ENCODE results near the gene TNIK. TPM values are rescaled to one million over a fixed set of nuclear protein-coding genes. Genes with fewer than 3 reads are reported as not detected.

The TNIK gene
- total RNA-seq, 1 experiment from 2014 or later, result 12.4 TPM

DNA sequence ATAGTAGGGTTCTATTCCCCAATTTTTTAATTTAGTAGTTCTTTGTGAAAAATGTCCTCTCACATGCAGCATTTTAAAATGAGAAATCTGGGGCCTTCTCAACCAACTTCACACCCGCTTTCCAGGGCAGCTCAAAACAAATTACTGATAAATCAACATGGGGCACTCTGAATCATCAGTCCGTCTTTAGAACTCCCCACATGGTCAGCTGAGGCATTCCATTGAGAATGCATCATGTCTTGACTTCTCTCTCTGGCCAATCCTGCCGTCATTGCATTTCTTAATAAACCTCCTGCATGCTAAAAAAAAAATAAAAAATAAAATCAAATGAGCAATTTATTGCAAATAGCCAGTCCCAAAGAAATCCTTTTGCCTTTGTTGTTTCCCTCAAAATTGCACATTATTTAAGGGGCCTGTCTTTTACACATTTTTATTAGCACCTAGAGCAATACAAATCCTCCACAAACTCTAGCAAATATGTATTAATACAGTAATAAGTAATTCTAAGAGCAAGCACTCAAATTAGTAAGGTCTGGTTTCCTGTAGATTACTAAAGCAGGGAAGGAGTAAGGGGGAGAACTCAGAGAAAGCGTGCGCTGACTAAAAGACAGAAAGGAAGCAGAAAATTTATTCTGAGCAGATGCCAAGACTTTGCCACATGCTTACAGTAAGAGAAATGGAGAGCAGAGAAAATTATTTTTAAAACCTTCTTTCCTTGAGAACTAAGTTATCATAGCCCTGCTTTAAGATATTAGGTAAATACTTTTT lies 175.7 kb downstream of the TNIK start:
- no peak for DNase-seq (ENCODE audit: low spot score)

DNA sequence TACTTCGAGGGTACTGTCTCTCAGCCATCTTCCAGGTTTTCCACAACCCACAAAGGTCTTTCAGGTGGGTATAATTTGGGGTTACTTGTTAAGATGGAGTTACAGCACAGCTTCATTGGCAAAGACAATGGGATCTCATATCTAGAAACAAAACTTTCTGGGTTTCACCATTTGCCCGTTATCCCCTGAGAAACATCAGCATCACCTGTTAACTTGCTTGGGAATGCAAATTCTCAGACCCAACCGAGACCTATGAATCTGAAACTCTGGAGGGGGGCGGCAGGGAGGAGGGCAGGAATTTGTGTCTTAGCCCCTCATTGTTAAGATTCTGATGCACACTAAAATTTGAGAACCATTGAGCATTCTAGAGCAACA lies 176.4 kb downstream of the TNIK start:
- no peak for DNase-seq (ENCODE audit: low spot score)

DNA sequence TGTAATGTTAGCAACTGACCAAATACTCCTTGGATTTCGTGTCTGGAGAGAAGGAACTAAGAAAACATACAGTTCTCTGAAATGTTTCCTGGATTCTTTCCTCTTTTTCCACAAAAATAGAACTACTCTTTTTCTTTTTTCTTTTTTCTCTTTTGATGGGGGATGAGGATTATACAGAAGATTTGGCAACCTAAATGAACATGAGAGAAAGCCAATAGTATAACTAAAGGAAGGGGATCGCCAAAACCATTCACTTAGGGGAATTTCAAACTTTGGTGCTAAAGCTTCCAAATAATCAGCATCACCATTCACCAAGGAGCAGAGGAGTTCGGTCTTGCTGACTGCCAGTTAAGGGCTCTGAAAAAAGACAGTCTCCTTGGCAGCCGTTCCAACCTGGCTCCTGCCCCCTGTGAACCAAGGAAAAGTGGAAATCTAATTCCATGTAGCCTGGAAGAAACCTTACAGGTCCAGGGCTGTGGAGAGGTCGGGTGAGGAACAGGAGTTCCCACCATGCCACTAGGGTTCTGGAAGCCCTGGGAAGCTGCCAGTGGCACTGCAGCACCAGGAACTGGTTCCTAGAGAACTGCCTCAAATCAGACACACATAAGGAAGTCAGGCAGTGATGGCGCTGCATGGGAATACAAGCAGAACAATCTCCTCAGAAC lies 176.9 kb downstream of the TNIK start:
- no peak for DNase-seq (ENCODE audit: low spot score)

DNA sequence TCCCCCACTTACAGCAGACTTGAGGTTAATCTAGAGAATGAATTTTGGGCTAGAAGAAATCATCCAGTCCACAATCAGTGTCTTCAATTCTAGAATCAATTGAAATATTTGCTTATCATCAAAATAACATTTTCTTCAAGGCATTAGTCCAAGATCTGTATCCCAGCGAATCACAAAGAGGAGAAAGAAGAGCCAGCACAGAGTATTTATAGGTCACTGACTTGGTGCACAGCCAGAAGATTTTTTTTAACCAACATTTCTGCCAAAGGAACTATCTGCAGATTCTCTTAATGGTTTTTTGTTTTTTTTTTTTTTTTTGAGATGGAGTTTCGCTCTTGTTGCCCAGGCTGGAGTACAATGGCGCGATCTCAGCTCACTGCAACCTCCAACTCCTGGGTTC lies 178.2 kb downstream of the TNIK start:
- no peak for DNase-seq (ENCODE audit: low spot score)

DNA sequence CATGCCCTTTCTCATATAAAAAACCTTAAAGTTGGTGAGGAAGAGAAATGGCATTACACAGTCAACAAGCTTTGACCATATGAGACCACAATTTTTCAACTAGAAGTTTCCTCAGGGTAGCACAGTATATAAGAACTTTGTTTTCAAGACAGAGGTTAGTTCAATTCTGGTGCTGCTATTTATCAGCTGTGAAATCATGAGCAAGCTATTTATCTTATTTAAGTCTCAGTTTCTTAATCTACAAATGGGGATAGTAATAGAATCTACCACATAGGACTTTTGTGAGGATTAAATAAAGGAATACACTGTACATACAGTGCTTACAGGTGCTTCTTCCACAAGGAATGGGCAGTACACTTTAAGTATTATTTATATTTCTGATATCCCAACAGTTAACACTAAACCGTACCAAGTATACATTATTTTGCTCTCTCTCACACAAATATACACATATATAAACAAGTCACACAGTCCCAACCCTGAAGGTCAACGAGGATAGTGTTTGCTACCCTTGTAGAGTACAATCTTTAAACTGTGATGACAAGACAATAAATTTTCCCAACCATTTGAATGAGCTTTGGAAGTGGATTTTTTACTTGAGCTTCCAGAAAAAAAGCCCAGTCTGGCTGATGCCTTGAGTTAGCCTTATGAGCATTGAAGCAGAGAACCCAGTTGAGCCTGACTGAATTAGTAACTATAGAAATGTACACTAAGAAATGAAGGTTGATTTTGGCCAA lies 178.8 kb downstream of the TNIK start:
- DNase-seq (ENCODE audit: low spot score), result no peak

DNA sequence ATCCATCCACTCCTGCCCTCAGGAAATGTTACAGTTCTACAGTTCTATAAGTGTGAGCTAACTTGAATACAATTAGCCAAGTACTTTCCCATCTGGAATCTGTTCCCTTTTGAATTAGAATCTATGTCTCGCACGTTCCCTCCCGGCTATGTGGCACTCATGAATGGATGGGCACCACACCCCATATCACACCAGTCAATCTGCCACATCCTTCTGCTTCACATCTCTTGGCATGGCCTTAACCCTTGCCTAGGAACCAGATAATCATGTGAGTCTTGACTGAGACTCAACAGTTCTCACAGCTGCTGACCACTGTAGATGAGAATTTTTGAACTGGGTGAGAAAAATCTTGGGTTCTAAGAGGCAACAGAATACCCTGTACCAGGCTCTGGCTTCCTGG lies 180.2 kb downstream of the TNIK start:
- no peak for DNase-seq (ENCODE audit: low spot score)

DNA sequence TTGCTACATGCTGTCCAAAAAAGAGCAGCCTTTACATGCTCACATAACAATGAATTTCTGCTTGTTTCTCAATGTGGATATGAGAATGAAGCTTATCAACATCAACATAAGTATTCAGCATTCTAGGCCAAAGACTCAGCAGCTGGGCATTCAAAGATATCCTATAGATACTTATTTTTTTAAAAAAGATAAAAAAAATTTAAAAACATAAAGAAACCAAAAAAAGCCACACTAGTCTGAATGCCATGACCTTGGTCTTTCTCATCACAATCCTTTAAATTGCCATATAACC lies 182.0 kb downstream of the TNIK start:
- no peak for DNase-seq (ENCODE audit: low spot score)

DNA sequence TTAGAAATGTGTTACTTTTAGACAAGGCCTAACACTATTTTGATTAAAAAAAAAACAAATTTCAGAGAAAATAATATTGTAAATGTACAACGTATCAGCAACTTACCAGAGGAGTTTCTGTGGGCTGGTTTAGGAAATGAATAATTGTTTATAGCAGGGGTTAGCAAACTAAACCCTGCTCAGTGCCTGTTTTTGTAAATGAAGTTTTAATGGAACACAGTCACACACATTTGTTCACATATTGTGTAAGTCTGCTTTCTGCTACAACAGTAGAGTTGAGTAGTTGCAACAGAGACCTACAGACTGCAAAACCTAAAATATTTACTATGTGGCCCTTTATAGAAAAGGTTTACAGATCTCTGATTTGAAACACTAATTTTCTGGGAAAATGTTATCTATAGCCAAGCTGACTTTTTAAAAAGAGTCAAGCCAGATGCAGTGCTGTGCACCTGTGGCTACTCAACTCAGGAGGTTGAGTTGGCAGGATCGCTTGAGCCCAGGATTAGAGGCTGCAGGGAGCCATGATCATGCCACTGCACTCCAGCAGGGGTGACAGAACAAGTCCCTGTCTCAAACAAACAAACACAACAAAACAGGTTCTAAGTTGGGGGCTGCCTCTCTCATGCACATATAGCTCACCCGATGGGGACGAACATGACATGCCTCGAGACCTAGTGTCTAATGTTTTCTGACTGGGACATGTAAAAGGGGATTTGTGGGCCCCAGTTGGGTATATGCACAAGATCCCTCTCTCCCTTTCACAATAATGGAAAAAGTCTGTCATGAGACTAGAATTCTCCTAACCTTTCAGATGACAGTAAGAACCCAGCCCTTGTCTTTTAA lies 182.5 kb downstream of the TNIK start:
- DNase-seq (ENCODE audit: low spot score), result no peak

DNA sequence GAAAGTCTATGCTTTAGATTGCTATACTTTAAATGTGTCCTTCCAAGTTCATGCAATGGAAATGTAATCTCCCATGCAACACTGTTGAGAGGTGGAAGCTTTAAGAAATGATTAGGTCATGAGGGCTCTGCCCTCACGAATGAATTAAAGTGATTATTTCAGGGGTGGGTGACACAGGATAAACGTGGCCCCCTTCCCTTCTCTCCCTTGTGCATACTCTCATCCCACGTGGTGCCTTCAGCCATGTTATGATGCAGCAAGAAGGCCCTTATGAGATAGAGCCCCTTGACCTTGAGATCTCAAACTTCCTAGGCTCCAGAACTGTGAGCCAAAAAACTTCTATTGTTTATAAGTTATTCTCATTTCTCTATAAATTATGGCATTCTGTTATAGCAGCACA lies 183.3 kb downstream of the TNIK start:
- DNase-seq (ENCODE audit: low spot score), result no peak

DNA sequence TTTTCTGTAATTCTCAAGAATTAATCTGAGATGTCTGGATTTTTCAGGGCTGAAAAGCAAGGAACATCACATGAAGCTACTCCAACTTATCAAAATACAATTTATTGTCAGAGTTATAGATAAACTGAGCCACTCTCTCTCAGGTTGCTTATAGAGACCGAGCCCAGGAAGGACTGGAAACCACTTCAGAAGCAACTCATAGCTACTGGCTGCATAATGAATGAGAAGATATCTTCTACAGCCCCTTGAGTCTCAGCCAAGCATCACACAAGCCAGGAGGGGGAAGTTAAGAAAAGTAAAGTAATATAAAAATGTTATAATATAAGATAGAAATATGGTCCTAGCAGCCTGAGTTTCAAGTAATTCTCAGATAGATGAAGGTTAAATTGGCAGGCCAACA lies 186.0 kb downstream of the TNIK start:
- no peak for DNase-seq (ENCODE audit: low spot score)

DNA sequence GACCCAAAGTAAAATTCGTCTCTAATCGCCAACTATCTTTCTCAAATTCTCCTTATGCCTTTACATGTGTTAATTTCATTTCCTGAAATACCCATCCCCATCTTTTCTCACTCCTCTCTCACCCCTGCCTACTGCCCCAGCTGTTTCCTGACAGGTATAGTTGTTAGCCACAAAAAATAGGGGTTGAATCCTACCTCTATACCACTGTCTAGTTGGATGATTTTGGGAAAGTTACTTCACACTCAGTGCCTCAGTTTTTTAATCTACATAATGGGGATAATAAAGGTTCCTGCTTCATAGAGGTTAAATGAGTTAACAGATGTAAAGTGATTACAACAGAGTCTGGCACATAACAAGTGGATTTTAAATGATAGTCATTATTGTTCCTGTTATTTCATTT lies 189.7 kb downstream of the TNIK start:
- no peak for DNase-seq (ENCODE audit: low spot score)

DNA sequence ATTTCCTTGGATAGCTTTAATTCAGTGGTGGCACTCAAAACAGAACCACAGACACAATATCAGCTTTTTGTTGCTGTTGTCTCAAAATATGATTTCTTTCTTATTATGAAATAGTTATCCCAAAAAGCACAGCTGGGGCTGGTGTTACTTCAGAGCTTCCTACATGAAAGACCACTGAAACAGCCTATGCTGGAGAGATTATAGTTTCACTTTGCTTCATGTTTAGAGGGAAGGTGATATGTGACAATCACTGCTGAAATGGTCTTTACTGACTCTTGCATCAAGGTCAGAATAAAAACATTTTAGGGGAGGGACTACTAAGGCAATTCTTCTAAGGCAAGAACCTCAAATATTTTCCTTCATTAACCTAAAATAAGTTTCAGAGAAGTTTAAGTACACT lies 190.7 kb downstream of the TNIK start:
- no peak for DNase-seq (ENCODE audit: low spot score)

DNA sequence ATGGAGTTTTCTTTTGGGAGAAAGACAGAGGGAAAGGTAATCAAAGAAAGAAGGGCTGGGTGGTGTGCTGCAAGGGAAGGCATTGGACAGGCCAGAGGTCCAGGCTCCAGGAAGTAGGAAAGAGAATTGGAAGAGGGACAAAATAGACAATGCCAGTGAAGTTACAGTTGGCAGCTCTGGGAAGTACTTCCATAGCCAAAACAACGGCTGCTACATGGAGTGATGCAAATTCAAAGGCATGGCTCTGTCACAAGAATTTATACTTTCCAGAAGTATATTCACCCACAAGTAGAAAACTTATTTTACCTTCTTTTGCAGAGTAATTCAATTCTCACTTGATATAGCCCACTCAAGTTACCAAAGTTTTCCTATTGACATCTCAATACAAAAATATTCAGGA lies 191.5 kb downstream of the TNIK start:
- DNase-seq (ENCODE audit: low spot score), result no peak

DNA sequence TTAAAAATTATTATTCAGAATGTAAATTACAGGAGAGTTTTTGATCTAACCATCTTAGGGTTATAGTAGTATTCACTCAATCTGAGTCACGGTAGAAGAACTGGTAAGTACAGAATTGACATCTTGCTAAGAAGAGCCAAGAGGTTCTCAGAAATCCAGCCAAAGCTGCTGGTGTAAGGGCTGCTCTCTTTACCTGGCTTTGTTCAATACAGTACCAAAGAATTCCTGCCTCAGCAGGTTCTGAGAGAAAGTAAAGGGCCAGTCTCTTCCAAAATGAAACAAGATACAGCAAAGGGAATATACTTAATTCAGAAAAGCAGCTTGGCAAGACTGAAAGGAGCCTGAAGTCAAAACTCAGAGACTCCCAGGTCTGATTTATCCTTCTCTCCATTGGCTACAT lies 193.1 kb downstream of the TNIK start:
- DNase-seq (ENCODE audit: low spot score), result no peak

DNA sequence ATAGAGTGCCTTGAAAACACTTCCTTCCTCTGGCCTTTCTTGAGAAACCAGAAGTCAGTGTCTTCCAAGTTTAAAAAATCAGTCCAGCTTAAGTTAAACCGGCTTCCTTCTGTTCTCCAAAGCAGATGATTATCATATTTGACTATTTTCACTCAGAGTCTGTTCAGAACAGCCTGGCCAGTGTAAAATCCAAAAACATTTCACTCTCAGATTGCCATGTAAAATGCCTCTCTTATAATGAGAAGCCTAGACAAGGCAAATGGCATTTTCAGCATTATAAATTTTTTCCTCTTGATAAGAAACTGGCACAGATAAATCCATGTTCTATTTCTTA lies 193.5 kb downstream of the TNIK start:
- DNase-seq (ENCODE audit: low spot score), result no peak

DNA sequence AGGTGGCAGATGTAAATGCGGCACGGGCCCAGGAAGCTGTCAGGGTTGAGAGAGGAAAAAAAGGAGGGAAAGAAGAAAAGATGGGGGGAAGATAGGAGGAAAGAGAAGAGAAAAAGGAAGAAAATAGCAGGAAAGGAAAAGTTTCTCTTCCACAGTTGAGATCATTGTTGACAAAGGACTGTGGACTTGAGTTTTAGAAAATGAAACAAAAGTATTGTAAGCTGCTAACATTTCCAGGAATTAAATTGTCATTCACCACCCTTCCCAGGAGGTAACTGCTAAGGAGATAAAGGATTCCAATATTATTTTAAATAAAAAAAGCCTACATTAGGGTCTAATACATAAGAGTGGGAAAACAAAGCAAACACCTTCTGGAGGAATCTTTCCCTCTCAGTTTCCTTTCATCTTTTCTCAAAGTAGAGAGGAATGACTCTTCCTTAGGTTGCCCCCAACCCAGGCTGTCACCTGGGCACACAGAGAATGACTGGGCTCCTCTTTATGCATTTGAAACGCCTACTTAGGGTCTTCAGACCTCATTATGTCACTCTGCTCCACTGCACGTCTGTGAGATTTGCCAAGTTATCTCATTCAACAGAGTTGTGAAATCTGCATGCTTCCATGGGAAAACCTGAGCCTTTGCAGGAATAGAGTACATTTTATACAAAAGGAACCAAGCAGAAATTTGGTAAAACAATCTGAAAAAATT lies 194.0 kb downstream of the TNIK start:
- DNase-seq (ENCODE audit: low spot score), result no peak

DNA sequence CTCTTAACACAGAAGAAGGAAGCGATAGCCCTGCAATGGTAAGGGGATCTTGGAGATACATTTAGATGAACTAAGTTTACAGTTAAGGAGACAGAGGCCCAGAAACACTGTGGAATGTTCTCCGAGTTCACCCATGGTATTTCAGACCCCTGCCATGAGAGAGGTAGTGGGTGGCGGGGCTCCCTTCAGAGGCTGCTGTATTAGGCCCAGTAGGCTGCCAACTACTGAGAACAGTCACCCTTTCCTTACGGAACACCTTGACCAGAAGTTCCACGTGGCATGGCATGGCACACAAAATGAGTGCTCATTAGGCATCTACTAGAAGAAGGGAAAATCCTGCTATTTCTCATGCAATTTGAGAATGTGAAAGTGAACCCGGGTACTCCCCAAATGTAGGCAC lies 195.4 kb downstream of the TNIK start:
- no peak for DNase-seq (ENCODE audit: low spot score)

DNA sequence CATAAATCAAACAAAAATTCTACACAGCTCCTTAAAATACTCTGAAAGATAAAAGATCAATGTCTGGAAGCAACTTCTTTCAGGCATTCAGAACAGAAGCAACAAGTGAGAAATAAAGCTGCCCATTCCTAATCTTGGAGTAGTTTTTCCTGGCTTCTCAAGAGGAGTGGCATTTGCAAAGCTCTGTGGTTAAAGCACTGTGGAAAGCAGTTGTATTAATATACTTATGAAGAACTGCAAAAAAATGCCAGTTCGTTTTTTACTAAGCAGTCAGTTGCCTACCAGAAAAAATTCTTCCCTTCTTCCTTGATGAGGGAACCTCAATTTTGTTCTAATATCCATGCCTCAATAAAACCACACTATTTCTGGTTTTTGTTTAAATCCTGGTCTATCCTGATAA lies 197.8 kb downstream of the TNIK start:
- DNase-seq (ENCODE audit: low spot score), result peak; percentile 29

DNA sequence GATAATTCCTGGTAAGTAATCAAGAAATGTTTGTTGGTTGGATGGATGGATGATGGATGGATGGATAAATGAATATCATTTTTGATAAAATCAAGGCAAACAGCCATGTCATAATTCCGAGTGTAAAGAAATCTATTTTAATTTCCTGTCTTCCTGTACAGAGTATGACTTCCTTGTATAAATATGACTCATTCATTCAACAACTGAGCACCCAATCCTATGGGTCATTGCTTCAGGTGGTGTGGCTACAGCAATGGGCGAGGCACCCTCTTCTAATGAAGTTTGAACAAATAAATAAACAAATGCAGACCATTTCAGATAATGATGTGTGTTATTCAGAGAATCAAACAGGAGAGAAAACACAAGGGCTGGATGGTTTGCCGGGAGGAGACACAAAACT lies 198.7 kb downstream of the TNIK start:
- no peak for DNase-seq (ENCODE audit: low spot score)

DNA sequence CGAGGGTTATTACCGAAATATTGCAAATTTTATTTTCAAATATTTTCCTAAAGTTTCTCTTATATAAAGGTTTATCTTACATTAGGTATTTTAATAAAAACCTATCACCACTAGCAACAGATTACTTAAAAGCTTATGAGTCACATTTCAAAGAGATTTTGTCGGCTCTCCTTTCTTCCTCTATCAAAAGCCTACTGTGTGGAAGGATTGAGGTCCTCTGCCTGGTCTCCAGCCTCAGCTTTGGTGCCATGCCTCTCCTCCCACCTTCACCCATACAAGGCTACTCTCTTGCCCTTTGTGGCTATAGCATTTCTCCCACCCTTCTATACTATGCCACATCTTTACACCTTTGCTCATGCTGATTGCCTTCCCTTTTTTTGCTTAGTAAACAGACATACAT lies 199.3 kb downstream of the TNIK start:
- DNase-seq (ENCODE audit: low spot score), result peak; percentile 77

DNA sequence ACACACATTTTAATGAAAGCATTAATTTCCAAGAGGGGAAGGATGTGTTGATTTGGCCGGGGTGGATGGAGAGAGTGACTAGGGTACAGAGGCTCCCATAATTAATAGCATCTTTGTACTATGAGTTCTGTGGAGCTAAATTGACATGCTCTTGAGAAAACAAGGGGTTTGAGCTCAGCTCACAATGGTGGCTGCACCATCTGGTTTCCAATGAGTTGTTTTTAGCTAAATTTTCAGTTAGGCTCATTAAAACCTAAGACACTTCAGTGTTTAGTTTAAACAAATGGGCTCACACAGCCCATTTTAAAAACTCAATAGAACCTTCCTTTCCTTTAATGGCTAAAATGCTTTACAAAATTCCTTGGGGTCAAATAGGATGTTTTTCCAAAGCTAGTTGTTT lies 199.7 kb downstream of the TNIK start:
- DNase-seq (ENCODE audit: low spot score), result no peak

DNA sequence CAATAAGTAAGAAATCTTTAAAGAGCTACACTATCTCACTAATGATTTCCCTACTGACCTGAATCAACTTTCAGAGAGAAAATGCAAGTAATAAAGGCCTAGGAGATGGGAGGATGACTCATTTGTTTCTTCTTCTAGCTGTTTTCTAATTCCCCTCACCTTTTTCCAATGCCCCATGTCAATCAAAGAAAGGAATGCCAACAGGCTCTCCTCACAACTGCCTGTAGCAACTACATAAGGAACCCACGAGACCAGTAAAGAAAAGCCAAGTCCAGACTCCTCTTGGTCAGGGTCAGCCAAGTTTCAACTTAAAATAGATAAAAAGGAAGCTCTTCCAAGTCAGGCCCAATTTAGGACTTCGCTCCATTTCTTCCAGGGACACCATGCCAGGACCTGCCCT lies 201.9 kb downstream of the TNIK start:
- DNase-seq (ENCODE audit: low spot score), result no peak
